ENCODE measurements around the gene MBOAT2. TPM values are rescaled to one million over a fixed set of nuclear protein-coding genes. Genes with fewer than 3 reads are reported as not detected.

The MBOAT2 gene
- total and polyA plus RNA-seq, 2 of the 13 experiments (the other 11 are each of a cell fraction or from before 2014, with no cell fraction given), result 0.11 to 0.36 TPM

GRCh38 chr2:8907764-8908288, 95.7 kb downstream of the MBOAT2 start:
- no peaks in the 10 kb centered on the region for H3K4me1 ChIP-seq (ENCODE audit: insufficient read depth, low read length)
- no peak overlapping the region for H3K27ac ChIP-seq (ENCODE audit: extremely low read length, insufficient read depth, low read length)
- H3K36me3 ChIP-seq (replicated peaks in 1 of 2; ENCODE audit: control insufficient read depth in 1 of 2, insufficient read depth in 2 of 2, low read length in 2 of 2), result no peaks in the 10 kb centered on the region
- TF ChIP-seq FOXA1 (IDR thresholded peaks at IDR 0.05) (no peak), FOXA1 (CRISPR knock-in tag; IDR thresholded peaks at IDR 0.05) (no peak), PCBP2 (optimal IDR thresholded peaks at IDR 0.05; ENCODE audit: low read depth, low read length, poor library complexity, severe bottlenecking) (no peak), FOSL1 (CRISPR knock-in tag; IDR thresholded peaks at IDR 0.05; ENCODE audit: borderline replicate concordance) (no peak), SOX6 (IDR thresholded peaks at IDR 0.05) (no peak), SOX6 (CRISPR knock-in tag; IDR thresholded peaks at IDR 0.05) (no peak), SP4 (CRISPR knock-in tag; IDR thresholded peaks at IDR 0.05) (no peak), ZZZ3 (CRISPR knock-in tag; IDR thresholded peaks at IDR 0.05; ENCODE audit: borderline replicate concordance) (no peak), MYNN (CRISPR knock-in tag; IDR thresholded peaks at IDR 0.05; ENCODE audit: low read depth) (no peak), ZNF644 (CRISPR knock-in tag; IDR thresholded peaks at IDR 0.05; ENCODE audit: low read depth) (no peak), ZNF317 (CRISPR knock-in tag; IDR thresholded peaks at IDR 0.05) (no peak), PAX8 (CRISPR knock-in tag; IDR thresholded peaks at IDR 0.05; ENCODE audit: borderline replicate concordance) (no peak), PAWR (CRISPR knock-in tag; IDR thresholded peaks at IDR 0.05; ENCODE audit: borderline replicate concordance) (no peak)
- TF ChIP-seq, protein P1, sequence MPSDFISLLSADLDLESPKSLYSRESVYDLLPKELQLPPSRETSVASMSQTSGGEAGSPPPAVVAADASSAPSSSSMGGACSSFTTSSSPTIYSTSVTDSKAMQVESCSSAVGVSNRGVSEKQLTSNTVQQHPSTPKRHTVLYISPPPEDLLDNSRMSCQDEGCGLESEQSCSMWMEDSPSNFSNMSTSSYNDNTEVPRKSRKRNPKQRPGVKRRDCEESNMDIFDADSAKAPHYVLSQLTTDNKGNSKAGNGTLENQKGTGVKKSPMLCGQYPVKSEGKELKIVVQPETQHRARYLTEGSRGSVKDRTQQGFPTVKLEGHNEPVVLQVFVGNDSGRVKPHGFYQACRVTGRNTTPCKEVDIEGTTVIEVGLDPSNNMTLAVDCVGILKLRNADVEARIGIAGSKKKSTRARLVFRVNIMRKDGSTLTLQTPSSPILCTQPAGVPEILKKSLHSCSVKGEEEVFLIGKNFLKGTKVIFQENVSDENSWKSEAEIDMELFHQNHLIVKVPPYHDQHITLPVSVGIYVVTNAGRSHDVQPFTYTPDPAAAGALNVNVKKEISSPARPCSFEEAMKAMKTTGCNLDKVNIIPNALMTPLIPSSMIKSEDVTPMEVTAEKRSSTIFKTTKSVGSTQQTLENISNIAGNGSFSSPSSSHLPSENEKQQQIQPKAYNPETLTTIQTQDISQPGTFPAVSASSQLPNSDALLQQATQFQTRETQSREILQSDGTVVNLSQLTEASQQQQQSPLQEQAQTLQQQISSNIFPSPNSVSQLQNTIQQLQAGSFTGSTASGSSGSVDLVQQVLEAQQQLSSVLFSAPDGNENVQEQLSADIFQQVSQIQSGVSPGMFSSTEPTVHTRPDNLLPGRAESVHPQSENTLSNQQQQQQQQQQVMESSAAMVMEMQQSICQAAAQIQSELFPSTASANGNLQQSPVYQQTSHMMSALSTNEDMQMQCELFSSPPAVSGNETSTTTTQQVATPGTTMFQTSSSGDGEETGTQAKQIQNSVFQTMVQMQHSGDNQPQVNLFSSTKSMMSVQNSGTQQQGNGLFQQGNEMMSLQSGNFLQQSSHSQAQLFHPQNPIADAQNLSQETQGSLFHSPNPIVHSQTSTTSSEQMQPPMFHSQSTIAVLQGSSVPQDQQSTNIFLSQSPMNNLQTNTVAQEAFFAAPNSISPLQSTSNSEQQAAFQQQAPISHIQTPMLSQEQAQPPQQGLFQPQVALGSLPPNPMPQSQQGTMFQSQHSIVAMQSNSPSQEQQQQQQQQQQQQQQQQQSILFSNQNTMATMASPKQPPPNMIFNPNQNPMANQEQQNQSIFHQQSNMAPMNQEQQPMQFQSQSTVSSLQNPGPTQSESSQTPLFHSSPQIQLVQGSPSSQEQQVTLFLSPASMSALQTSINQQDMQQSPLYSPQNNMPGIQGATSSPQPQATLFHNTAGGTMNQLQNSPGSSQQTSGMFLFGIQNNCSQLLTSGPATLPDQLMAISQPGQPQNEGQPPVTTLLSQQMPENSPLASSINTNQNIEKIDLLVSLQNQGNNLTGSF (CRISPR knock-in tag; IDR thresholded peaks at IDR 0.05), result no peak
- TF ChIP-seq, protein P2, sequence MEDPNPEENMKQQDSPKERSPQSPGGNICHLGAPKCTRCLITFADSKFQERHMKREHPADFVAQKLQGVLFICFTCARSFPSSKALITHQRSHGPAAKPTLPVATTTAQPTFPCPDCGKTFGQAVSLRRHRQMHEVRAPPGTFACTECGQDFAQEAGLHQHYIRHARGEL (CRISPR knock-in tag; IDR thresholded peaks at IDR 0.05), result no peak
- TF ChIP-seq, protein P3, sequence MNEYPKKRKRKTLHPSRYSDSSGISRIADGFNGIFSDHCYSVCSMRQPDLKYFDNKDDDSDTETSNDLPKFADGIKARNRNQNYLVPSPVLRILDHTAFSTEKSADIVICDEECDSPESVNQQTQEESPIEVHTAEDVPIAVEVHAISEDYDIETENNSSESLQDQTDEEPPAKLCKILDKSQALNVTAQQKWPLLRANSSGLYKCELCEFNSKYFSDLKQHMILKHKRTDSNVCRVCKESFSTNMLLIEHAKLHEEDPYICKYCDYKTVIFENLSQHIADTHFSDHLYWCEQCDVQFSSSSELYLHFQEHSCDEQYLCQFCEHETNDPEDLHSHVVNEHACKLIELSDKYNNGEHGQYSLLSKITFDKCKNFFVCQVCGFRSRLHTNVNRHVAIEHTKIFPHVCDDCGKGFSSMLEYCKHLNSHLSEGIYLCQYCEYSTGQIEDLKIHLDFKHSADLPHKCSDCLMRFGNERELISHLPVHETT (CRISPR knock-in tag; conservative IDR thresholded peaks at IDR 0.05), result no peak
- BruUV-seq (replicated peaks), result no TSS peak
- DNase-seq (ENCODE audit: low spot score), result no peak
- no peak overlapping the region for H2AFZ ChIP-seq (ENCODE audit: low read length)
- no peak for FAIRE-seq
- in situ Hi-C loops (cut with HindIII; ENCODE audit: extremely low pct_ligation_motif_present, low pct_unique_long_range_greater_than_20kb) (no loop called here), intact Hi-C loops (cut with micrococcal nuclease; ENCODE audit: unreplicated experiment) (loop anchor here (10.0 kb wide), 1 partner anchor 213 kb away; no protein-coding TSS in a partner anchor)
- H3K4me3 ChIP-seq (replicated peaks in 1 of 3; ENCODE audit: insufficient read depth in 1 of 3, low read depth in 2 of 3, low read length in 3 of 3), result no peak overlapping the region
- H3K9me3 ChIP-seq (ENCODE audit: low read length), result no peaks in the 10 kb centered on the region
- no peak overlapping the region for H3K9ac ChIP-seq (ENCODE audit: insufficient read depth, low read depth, low read length)
- WGBS (ENCODE audit: low lambda C conversion rate), result 42% methylated on average over 3 of the region's 3 CpGs
- ATAC-seq, result no peak
- H4K20me1 ChIP-seq (ENCODE audit: insufficient read depth, low read length), result no peaks in the 10 kb centered on the region
- POLR2A ChIA-PET, result no interaction called here
- peaks cover 0 to 4% of the 10 kb centered on the region in 2 experiments; a peak in 2 of 5 replicates for H3K27me3 ChIP-seq (ENCODE audit: control insufficient read depth in 1 of 2, insufficient read depth in 2 of 2, low read length in 2 of 2)
- CTCF ChIA-PET (ENCODE audit: low intra/inter-chr PET ratio, low total read pairs), result no interaction called here
- H3K4me2 ChIP-seq (ENCODE audit: low read depth, low read length), result no peak overlapping the region
- H3K79me2 ChIP-seq (ENCODE audit: insufficient read depth, low read length), result no peaks in the 10 kb centered on the region

All from HepG2 (cell line).